T1000 (cell line): Measurements from ENCODE around the gene ZNF778.
"Not testable (repeated sequence)": the region's sequence is repeated elsewhere in the genome, so short reads cannot be mapped to it uniquely, and the experiment has no call there.

ENCODE experiments used
- DNase-seq: peaks from one replicate; lab custom pipeline; 2025; ENCODE audit warnings: mixed read lengths; lab: John Stamatoyannopoulos, UW

ZNF778 gene

GRCh38 chr16:89256651-89257254 is 39.2 kb downstream of the ZNF778 start:
- peak; percentile 33 for DNase-seq

- no peak for DNase-seq
Measured at GRCh38 chr16:89257281-89257731, 39.8 kb downstream of the ZNF778 start.

- DNase-seq = no peak
Measured at GRCh38 chr16:89257757-89258465, 40.4 kb downstream of the ZNF778 start.

- DNase-seq = not testable (repeated sequence)
Measured at GRCh38 chr16:89259901-89260300, 42.4 kb downstream of the ZNF778 start.

GRCh38 chr16:89261691-89262563 is 44.4 kb downstream of the ZNF778 start:
- no peak for DNase-seq

DNA sequence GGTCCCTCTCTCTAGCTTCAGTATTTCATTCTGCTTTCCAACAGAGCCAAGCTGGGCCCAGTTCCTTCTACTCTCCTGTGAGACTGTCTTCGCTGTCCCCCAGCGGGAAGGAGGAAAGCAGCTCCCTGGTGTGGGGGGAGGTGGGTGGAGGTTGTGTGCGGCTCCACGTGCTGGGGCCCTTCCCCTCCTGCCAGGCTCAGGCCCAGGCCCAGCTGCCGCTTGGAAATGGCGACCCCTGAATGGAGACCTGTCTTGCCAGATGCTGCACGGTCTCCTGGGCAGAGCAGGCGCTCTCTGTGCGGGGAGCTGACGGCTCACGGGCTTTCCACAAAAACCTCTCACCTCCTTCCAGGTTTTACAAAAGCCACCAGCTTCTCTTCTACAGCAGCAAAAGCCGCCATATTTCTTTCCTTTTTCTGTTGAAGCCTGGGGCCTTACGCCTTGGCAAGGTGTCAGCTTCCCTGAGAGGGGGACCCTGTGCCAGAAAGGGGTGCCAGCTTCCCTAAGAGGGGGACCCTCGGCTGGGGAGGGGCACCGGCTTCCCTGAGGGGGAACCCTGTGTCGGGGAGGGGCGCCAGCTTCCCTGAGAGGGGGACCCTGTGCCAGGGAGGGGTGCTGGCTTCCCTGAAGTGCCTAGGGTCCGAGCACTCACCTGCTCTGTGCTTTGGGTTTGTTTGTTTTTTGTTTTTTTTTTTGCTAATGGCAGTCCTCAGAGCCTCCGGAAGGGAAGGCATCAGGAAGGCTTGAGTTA is 47.5 kb downstream of the ZNF778 start:
- DNase-seq = no peak

- no peak for DNase-seq
Measured at GRCh38 chr16:89265647-89266046, 48.1 kb downstream of the ZNF778 start.

- DNase-seq = no peak
Measured at GRCh38 chr16:89266521-89267134, 49.1 kb downstream of the ZNF778 start.

DNA sequence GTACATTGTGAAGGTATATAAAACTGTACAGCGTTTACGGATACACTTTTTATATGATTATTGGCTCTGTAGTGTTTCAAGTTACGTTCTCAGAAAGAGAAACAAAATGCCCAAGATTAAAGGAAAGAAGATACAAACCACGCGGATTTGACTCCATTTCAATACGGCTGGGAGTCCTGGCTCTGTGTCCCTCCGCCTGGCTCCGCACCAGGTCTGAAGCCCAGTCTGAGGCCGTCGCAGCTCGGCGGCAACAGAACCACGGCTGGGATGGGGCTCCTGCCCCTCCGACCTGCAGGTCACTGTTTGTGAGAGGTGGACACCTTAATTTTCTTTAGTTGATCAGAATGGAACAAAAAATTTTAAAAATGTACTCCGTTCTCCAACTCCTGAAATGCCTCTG is 50.2 kb downstream of the ZNF778 start:
- DNase-seq = not testable (repeated sequence)

DNA sequence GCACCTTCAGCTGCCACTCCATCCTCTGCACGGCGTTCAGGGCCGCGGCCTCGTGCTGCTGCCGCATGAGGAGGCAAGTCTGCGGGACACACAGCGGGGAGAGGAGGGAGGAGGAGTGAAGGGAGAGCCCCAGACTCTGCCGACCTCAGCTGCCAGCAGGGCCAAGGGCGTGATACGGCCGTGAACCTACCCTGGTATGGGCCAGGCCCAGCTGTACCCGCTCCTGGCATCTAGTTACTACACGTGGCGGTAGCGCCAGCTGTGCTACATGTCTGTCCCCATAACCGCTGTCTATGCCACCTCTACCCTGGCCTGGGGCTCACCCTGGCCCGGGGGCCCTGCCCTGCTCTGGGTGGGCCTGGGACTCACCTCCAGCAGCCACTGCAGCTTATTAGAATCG is 51.1 kb downstream of the ZNF778 start:
- DNase-seq = no peak

- no peak for DNase-seq
Measured at GRCh38 chr16:89268987-89269735, 51.7 kb downstream of the ZNF778 start.

DNA sequence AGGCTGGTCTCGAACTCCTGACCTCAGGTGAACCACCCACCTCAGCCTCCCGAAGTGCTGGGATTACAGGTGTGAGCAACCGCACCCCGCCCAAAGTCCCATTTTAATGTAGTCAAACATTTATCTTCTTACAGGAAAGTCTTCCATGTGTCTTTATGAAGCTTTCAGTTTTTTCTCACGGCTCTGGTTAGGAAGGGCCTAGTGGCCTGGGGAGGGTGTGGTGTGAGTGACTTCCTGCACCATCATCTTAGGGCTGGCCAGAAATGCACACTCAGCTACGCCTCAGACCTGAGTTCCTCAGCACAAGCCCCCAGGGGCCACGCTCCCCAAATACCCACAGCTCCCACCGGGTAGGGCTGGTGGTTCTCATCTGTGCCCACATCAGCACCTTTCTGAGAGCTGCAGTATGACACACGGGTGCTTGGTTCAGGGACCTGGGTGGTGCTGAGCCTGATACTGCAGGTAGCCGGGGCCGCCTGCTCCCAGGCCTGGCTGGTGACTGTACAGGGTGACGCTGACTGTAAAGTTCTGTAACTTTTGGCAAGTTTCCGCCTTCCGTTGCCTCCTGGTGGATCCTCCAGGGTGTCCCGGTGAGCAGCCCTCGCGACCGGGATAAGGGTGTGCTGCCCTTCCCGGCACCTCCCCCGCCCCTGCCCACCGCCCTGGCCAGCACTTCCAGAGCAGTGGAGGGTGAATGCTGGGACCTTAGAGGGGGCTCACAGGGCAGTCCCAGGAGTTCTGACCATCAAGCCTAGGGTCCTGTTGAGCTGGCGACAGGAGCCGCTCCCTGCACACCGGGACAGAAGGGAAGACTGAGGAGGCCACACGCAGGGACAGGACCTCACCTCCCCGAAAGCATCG is 52.5 kb downstream of the ZNF778 start:
- DNase-seq = no peak

DNA sequence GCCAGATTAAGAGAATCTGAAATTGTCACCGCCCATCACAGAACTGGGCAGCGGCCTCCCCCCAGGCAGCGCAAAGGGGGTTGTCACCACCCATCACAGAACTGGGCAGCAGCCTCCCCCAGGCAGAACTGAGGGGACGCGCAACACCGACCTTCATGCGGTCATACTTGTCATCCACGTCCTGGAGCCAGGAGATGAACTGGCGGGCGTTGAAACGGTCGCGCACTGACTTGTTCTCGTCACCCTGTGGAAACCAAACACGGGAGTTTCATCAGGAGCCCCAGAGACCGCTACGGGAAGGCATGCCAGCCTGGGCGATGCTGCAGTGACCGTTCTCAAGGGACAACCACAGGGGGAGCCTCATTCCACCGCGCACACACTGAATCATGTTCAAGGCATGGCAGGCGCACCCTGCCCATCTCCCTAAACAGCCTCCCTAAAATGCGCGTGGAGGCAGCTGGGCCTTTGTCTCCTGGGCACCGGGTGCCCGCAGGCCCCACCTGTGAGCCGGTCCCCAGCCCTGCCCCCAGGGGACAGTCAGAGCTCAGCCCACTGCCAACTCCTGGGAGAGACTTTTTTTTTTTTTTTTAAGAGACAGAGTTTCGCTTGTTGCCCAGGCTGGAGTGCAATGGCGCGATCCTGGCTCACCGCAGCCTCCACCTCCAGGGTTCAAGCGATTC is 53.3 kb downstream of the ZNF778 start:
- no peak for DNase-seq

DNA sequence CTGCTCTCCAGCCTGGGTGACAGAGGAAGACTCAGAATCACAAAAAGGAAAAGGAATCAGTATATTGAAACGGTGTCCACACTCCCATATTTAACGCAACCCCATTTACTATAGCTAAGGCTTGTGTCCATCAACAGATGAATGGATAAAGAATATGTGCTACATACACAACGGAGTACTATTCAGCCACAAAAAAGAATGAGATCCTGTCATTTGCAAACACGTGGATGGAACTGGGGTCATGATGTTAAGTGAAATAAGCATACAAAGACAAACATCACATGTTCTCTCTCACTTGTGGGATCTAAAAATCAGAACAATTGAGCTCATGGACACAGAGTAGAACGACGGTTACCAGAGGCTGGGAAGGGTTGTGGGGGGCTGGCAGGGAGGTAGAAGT is 55.1 kb downstream of the ZNF778 start:
- DNase-seq = no peak

DNA sequence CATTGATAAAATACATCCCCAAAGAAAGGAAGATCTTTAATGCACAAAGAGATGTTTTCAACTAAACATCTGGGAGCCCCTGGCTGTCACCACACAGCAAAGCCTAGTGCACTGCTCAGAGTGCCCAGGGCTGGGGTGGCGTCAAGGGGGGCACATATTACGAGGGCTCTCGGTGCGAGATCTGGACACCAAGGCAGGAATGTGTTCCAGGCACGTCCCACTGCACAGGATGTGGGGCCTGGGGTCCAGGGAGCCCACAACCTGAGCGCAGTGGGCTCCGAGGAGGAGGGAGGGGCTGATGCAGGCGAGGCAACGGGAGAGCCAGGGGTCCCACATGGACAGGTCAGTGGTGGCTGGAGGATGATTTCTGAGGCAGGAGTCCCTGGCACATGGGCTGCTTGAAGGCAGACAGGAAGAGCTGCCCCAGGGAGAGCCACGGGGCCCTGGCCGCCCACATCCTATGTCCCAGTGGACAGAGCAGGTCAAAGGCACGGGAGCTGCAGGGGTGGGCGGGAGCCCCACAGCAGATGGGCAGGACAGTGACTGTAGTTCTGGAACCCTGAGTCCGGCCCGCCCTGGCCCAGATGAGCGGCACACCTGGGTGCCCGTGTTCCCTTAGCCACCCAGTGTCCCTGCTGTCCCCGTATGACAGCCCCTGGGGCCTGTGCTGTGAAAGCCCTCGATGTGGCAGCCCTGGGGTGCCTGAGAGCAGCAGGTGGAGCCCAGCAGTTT is 56.4 kb downstream of the ZNF778 start:
- no peak for DNase-seq

GRCh38 chr16:89274561-89275283 is 57.2 kb downstream of the ZNF778 start:
- no peak for DNase-seq

GRCh38 chr16:89275284-89275584 is 57.7 kb downstream of the ZNF778 start:
- no peak for DNase-seq
